ENCODE data around the gene TRIM42. TPM values are rescaled to one million over a fixed set of nuclear protein-coding genes. Genes with fewer than 3 reads are reported as not detected.

Gene TRIM42
- total RNA-seq, 1 donor from 2014 or later: not detected

- Mint-ChIP-seq H3K4me1 (ENCODE audit: low read depth) (peaks cover 8% of the 10 kb centered on the region), H3K27ac (ENCODE audit: unreplicated experiment) (no peak overlapping the region)
- TF ChIP-seq, protein P1, sequence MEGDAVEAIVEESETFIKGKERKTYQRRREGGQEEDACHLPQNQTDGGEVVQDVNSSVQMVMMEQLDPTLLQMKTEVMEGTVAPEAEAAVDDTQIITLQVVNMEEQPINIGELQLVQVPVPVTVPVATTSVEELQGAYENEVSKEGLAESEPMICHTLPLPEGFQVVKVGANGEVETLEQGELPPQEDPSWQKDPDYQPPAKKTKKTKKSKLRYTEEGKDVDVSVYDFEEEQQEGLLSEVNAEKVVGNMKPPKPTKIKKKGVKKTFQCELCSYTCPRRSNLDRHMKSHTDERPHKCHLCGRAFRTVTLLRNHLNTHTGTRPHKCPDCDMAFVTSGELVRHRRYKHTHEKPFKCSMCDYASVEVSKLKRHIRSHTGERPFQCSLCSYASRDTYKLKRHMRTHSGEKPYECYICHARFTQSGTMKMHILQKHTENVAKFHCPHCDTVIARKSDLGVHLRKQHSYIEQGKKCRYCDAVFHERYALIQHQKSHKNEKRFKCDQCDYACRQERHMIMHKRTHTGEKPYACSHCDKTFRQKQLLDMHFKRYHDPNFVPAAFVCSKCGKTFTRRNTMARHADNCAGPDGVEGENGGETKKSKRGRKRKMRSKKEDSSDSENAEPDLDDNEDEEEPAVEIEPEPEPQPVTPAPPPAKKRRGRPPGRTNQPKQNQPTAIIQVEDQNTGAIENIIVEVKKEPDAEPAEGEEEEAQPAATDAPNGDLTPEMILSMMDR (IDR thresholded peaks at IDR 0.05): no peak
Measured at GRCh38 chr3:140702281-140702680, 24.4 kb downstream of the TRIM42 start.

DNA sequence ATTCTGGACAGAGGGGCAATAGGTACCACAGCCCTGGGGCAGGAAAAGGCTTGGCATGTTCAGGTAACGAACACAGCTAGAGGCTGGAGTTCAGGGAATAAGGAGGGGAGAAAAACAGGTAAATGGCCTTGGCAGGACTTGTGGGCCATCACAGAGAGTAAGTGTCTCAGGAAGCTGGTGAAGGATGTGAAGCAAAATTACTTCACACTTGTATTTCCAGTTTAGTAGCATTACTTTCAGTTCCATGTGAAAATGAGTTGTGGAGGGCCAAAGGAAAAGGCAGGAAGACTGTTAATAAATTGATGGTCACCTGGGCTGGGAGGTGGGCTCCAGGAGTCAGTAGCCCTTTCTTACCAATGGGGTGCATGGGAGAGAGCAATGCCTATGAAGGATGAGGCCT lies 25.6 kb downstream of the TRIM42 start:
- H3K9me3 Mint-ChIP-seq (ENCODE audit: low read depth): peaks cover 10% of the 10 kb centered on the region
- peaks cover 2% of the 10 kb centered on the region for H3K36me3 Mint-ChIP-seq (ENCODE audit: low read depth)
- H3K27ac Mint-ChIP-seq (ENCODE audit: unreplicated experiment): no peak overlapping the region
- no peak overlapping the region for H3K4me3 Mint-ChIP-seq (ENCODE audit: unreplicated experiment)
- H3K4me1 Mint-ChIP-seq (ENCODE audit: low read depth): peaks cover 12% of the 10 kb centered on the region
- TF ChIP-seq, protein P1 (IDR thresholded peaks at IDR 0.05): no peak
- no peak for DNase-seq (ENCODE audit: low spot score)
- peaks cover 2% of the 10 kb centered on the region for H3K27me3 Mint-ChIP-seq (ENCODE audit: low read depth)

More at GRCh38 chr3:140702281-140702680, 24.4 kb downstream of the TRIM42 start:
- Mint-ChIP-seq H3K4me3 (ENCODE audit: unreplicated experiment) (no peak overlapping the region), H3K27me3 (ENCODE audit: low read depth) (peaks cover 2% of the 10 kb centered on the region), H3K9me3 (ENCODE audit: low read depth) (peaks cover 10% of the 10 kb centered on the region), H3K36me3 (ENCODE audit: low read depth) (peaks cover 3% of the 10 kb centered on the region)
- DNase-seq (ENCODE audit: low spot score): no peak

DNA sequence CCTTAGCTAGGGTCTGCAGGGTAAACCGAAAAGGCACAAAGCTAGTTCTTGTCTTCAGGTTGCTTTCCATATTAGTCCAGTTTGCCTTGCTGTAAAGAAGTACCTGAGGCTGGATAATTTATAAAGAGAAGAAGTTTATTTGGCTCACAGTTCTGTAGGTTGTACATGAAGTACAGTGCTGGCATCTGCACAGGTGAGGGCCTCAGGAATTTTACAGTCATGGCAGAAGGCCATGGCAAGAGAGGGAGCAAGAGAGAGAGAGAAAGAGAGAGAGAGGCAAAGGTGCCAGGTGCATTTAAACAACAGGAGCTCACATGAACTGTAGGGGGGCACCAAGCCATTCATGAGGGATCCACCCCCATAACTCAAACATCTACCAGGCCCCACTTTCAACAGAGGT lies 26.9 kb downstream of the TRIM42 start:
- H3K4me1 Mint-ChIP-seq (ENCODE audit: low read depth): peaks cover 16% of the 10 kb centered on the region
- DNase-seq (ENCODE audit: low spot score): no peak
- no peak overlapping the region for H3K27ac Mint-ChIP-seq (ENCODE audit: unreplicated experiment)
- no peak overlapping the region for H3K4me3 Mint-ChIP-seq (ENCODE audit: unreplicated experiment)
- no peaks in the 10 kb centered on the region for H3K36me3 Mint-ChIP-seq (ENCODE audit: low read depth)
- peaks cover 2% of the 10 kb centered on the region for H3K9me3 Mint-ChIP-seq (ENCODE audit: low read depth)
- H3K27me3 Mint-ChIP-seq (ENCODE audit: low read depth): peaks cover 2% of the 10 kb centered on the region
- TF ChIP-seq, protein P1 (IDR thresholded peaks at IDR 0.05): no peak

GRCh38 chr3:140705954-140706353 lies 28.1 kb downstream of the TRIM42 start:
- H3K27ac Mint-ChIP-seq (ENCODE audit: unreplicated experiment): no peak overlapping the region
- no peak for DNase-seq (ENCODE audit: low spot score)
- no peaks in the 10 kb centered on the region for H3K36me3 Mint-ChIP-seq (ENCODE audit: low read depth)
- peaks cover 2% of the 10 kb centered on the region for H3K27me3 Mint-ChIP-seq (ENCODE audit: low read depth)
- TF ChIP-seq, protein P1 (IDR thresholded peaks at IDR 0.05): no peak
- no peak overlapping the region for H3K4me3 Mint-ChIP-seq (ENCODE audit: unreplicated experiment)
- peaks cover 2% of the 10 kb centered on the region for H3K9me3 Mint-ChIP-seq (ENCODE audit: low read depth)
- H3K4me1 Mint-ChIP-seq (ENCODE audit: low read depth): peaks cover 18% of the 10 kb centered on the region

DNA sequence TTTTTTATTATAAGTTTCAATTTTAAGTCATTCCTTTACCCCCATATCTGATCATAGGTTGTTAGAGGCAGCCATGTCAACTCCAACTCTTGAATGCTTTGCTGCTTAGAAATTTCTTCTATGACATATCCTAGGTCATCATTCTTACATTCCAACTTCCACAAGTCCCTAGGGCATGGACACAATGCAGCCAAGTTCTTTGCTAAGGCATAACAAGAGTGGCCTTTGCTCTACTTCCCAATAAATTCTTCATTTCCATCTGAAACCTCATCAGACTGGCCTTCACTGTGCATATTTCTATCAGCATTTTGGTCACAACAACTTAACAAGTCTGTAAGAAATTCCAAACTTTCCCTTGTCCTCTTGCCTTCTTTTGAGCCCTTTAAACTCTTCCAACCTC lies 28.5 kb downstream of the TRIM42 start:
- Mint-ChIP-seq H3K27me3 (ENCODE audit: low read depth) (peaks cover 2% of the 10 kb centered on the region), H3K4me1 (ENCODE audit: low read depth) (peaks cover 19% of the 10 kb centered on the region), H3K4me3 (ENCODE audit: unreplicated experiment) (no peak overlapping the region), H3K27ac (ENCODE audit: unreplicated experiment) (no peak overlapping the region), H3K36me3 (ENCODE audit: low read depth) (no peaks in the 10 kb centered on the region), H3K9me3 (ENCODE audit: low read depth) (peaks cover 2% of the 10 kb centered on the region)
- TF ChIP-seq, protein P1 (IDR thresholded peaks at IDR 0.05): no peak
- DNase-seq (ENCODE audit: low spot score): no peak

All from chondrocyte (in vitro differentiated cells).